Trophoblast cell (in vitro differentiated cells and primary cell): ENCODE measurements around the gene RPL36.
A peak's percentile ranks its signal among the peaks of the same experiment; 100 is the strongest.
"Not testable (repeated sequence)": the region's sequence is repeated elsewhere in the genome, so short reads cannot be mapped to it uniquely, and the experiment has no call there.

Source experiments
- DNase-seq, 2 donors: peaks; one replicate each; pipeline ENCODE4 v3.0.0-alpha.2; 2016
- H2AFZ ChIP-seq: 2 replicates; pipeline ENCODE4 v1.6.1; 2013; ENCODE audit warnings: low read length, moderate library complexity, mild to moderate bottlenecking; ENCODE audit not compliant: insufficient read depth, poor library complexity
- H2AK5ac ChIP-seq: 2 replicates; pipeline ENCODE4 v1.6.1; 2013; ENCODE audit warnings: mild to moderate bottlenecking, low read length
- H2BK120ac ChIP-seq: 2 replicates; pipeline ENCODE4 v1.6.1; 2013; ENCODE audit warnings: low read length, mild to moderate bottlenecking, moderate library complexity; ENCODE audit not compliant: insufficient read depth, poor library complexity
- H2BK12ac ChIP-seq: 2 replicates; pipeline ENCODE4 v1.6.1; 2013; ENCODE audit warnings: mild to moderate bottlenecking, low read length, moderate library complexity
- H2BK5ac ChIP-seq: 2 replicates; pipeline ENCODE4 v1.6.1; 2013; ENCODE audit warnings: low read length, low read depth, moderate library complexity, mild to moderate bottlenecking; ENCODE audit not compliant: poor library complexity
- H3K14ac ChIP-seq: 2 replicates; pipeline ENCODE4 v1.6.1; 2013; ENCODE audit warnings: mild to moderate bottlenecking, low read length
- H3K18ac ChIP-seq: 2 replicates; pipeline ENCODE4 v1.6.1; 2013; ENCODE audit warnings: mild to moderate bottlenecking, low read length
- H3K23ac ChIP-seq: 2 replicates; pipeline ENCODE4 v1.6.1; 2013; ENCODE audit warnings: low read length
- H3K27ac ChIP-seq: 2 replicates; pipeline ENCODE4 v1.5.1; 2013; ENCODE audit warnings: low read depth, mild to moderate bottlenecking, inconsistent platforms, low read length, moderate library complexity
- H3K27me3 ChIP-seq: 2 replicates; pipeline ENCODE4 v1.6.1; 2013; ENCODE audit warnings: inconsistent platforms, mild to moderate bottlenecking, low read length, moderate library complexity; ENCODE audit not compliant: insufficient read depth
- H3K36me3 ChIP-seq, 2 experiments: 1 replicate in 1 of 2; 2 replicates in 1 of 2; pipeline ENCODE4 v1.6.1; 2013; ENCODE audit warnings: low read length in 2 of 2, mild to moderate bottlenecking in 2 of 2, moderate library complexity in 1 of 2; ENCODE audit not compliant: insufficient read depth in 2 of 2, control insufficient read depth in 1 of 2
- H3K4ac ChIP-seq: 2 replicates; pipeline ENCODE4 v1.6.1; 2013; ENCODE audit warnings: low read depth, mild to moderate bottlenecking, low read length, moderate library complexity
- H3K4me1 ChIP-seq, 2 experiments: 1 replicate in 1 of 2; 2 replicates in 1 of 2; pipeline ENCODE4 v1.6.1; 2013; ENCODE audit warnings: low read length in 2 of 2, mild to moderate bottlenecking in 2 of 2, moderate library complexity in 1 of 2; ENCODE audit not compliant: insufficient read depth in 2 of 2, control insufficient read depth in 1 of 2
- H3K4me2 ChIP-seq: 2 replicates; pipeline ENCODE4 v1.6.1; 2013; ENCODE audit warnings: inconsistent platforms, mild to moderate bottlenecking, low read length, moderate library complexity
- H3K4me3 ChIP-seq: 2 replicates; pipeline ENCODE4 v1.5.1; 2013; ENCODE audit warnings: mild to moderate bottlenecking, low read depth, low read length, inconsistent platforms
- H3K79me1 ChIP-seq: one replicate; pipeline ENCODE4 v1.6.1; 2013; ENCODE audit warnings: low read length
- H3K79me2 ChIP-seq: 2 replicates; pipeline ENCODE4 v1.6.1; 2013; ENCODE audit warnings: low read length, mild to moderate bottlenecking; ENCODE audit not compliant: control insufficient read depth, insufficient read depth, poor library complexity
- H3K9ac ChIP-seq: 2 replicates; pipeline ENCODE4 v1.6.1; 2013; ENCODE audit warnings: mild to moderate bottlenecking, low read length
- H3K9me3 ChIP-seq: 2 replicates; pipeline ENCODE4 v1.6.1; 2013; ENCODE audit warnings: low read depth, mild to moderate bottlenecking, control low read depth, inconsistent platforms, low read length; ENCODE audit not compliant: insufficient read depth
- H4K12ac ChIP-seq: 2 replicates; pipeline ENCODE4 v1.6.1; 2013; ENCODE audit warnings: low read depth, mild to moderate bottlenecking, low read length, moderate library complexity
- H4K8ac ChIP-seq: 2 replicates; pipeline ENCODE4 v1.6.1; 2013; ENCODE audit warnings: low read depth, mild to moderate bottlenecking, low read length, moderate library complexity
- H4K91ac ChIP-seq: one replicate; pipeline ENCODE4 v1.6.1; 2013; ENCODE audit warnings: low read depth, mild to moderate bottlenecking, low read length, moderate library complexity
- WGBS: extraction: QIAGEN DNeasy Blood & Tissue Kit; methylation state at CpG from one replicate; pipeline ENCODE4 v1.1.7; 2013; ENCODE audit warnings: missing lambda C conversion rate; ENCODE audit not compliant: insufficient read length, insufficient coverage; ENCODE audit errors: extremely low coverage; 5-methylcytosine and 5-hydroxymethylcytosine counted together

RPL36 gene

DNA sequence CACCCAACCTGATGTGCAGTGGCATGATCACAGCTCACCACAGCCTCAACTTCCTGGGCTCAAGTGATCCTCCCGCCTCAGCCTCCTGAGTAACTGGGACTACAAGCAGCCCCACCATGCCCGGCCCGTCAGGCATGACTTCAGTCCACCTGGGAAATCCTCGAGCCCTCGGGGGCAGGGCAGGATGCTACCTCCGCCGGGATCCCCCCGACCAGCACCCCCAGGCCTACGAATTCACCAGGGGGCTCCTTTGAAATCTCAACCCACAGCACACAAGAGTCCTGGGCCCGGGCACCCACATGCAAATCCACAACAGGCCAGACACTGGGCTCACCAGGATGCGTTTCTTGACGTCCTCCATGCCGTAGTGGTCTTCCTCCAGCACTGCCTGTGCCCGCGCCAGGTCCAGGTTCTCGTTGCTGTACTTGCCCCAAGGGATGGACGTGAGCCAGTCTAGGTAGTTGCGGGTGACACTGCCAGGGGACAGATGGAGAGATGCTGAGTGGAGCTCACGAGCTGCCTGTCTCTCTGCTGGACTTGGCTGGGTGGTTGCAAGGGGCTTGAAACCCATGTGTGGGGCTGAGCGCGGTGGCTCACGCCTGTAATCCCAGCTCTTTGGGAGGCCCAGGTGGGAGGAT, 10.5 kb downstream of the RPL36 start:
- peaks cover 68 to 76% of the 10 kb centered on the region in 2 experiments for H3K36me3 ChIP-seq
- peak overlapping the region; percentile 21 for H3K4me3 ChIP-seq
- no peak overlapping the region for H3K9ac ChIP-seq
- H2BK12ac ChIP-seq: no peak overlapping the region
- H3K23ac ChIP-seq: no peak overlapping the region
- DNase-seq: no peak
- no peak overlapping the region for H4K8ac ChIP-seq
- H3K27ac ChIP-seq: no peak overlapping the region
- H3K4me2 ChIP-seq: no peak overlapping the region
- no peak overlapping the region for H4K91ac ChIP-seq
- WGBS: no CpG with 5 or more reads among the region's 22 CpGs
- H2AK5ac ChIP-seq: no peak overlapping the region
- no peak overlapping the region for H3K4ac ChIP-seq
- no peaks in the 10 kb centered on the region for H3K4me1 ChIP-seq
- peaks cover 9% of the 10 kb centered on the region for H3K9me3 ChIP-seq
- no peak overlapping the region for H4K12ac ChIP-seq
- no peaks in the 10 kb centered on the region for H3K79me1 ChIP-seq
- H3K18ac ChIP-seq: no peak overlapping the region
- H3K79me2 ChIP-seq: no peaks in the 10 kb centered on the region
- no peak overlapping the region for H3K14ac ChIP-seq
- H3K27me3 ChIP-seq: no peaks in the 10 kb centered on the region
- H2AFZ ChIP-seq: no peak overlapping the region
- H2BK120ac ChIP-seq: no peak overlapping the region
- no peak overlapping the region for H2BK5ac ChIP-seq

DNA sequence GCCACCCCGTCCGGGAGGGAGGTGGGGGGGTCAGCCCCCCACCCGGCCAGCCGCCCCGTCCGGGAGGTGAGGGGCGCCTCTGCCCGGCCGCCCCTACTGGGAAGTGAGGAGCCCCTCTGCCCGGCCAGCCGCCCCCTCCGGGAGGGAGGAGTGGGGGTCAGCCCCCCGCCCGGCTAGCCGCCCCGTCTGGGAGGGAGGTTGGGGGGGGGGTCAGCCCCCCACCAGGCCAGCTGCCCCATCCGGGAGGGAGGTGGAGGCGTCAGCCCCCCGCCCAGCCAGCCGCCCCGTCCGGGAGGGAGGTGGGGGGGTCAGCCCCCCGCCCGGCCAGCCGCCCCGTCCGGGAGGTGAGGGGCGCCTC, 11.9 kb downstream of the RPL36 start:
- not testable (repeated sequence) for H3K4ac ChIP-seq, H4K8ac ChIP-seq, H2BK5ac ChIP-seq, H3K9me3 ChIP-seq, H3K4me2 ChIP-seq, H3K27me3 ChIP-seq, H3K9ac ChIP-seq, H3K14ac ChIP-seq, H4K12ac ChIP-seq, H3K79me2 ChIP-seq, H3K79me1 ChIP-seq, DNase-seq, H3K27ac ChIP-seq, H2BK120ac ChIP-seq, H2BK12ac ChIP-seq, H4K91ac ChIP-seq, H3K4me3 ChIP-seq, H2AK5ac ChIP-seq, H3K23ac ChIP-seq, H3K18ac ChIP-seq, H3K4me1 ChIP-seq, H2AFZ ChIP-seq
- peaks cover 67 to 75% of the 10 kb centered on the region in 2 experiments for H3K36me3 ChIP-seq
- WGBS: no CpG with 5 or more reads among the region's 28 CpGs

DNA sequence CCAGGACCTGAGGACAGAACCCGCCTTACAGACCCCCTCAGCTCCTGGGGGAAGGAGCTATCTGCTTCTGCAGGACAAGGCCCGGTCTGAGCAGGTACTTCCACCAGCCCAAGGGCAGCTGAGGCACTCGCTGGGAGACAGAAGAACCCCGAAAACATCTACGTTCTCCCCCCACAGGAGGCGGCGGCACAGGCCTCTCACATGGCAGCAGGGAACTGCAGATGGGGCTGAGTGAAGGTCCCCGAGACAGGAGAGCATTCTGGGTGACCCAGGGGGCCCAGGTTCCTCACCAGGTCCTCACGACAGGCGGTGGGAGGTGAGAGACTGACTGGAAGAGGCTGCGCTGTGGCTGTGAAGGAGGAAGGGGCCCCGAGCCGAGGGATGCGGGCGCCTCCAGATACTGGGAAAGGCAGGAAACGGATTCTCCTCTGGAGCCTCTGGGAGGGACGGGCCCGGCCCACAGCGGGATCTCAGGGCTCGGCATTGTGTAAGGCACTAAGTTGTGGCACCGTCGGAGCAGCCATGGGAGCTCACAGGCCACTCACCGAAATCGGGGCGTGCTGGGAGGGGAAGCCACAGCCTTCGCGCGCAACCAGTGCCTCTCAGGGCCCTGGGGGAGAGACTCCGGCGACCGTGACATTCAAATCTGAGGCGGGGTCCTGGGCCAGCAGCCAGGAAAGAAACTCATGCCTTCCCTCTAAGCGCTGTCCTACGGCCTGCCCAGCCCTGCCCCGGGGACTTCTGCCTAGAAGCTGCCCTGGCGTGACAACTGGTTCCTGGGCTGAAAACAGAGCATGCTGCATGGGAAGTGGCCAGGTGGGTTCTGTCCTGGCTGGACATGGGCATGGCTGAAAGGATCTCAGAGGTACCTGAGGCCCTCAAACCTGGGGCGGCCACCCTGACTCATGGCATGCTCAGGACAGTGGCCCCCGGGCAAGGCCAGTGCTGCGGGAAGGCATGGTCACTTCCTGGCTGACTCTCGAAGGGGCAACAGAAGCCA, 14.0 kb downstream of the RPL36 start:
- H3K14ac ChIP-seq: no peak overlapping the region
- no peak overlapping the region for H4K91ac ChIP-seq
- H3K27me3 ChIP-seq: no peaks in the 10 kb centered on the region
- no peak overlapping the region for H3K4me2 ChIP-seq
- no peak overlapping the region for H3K23ac ChIP-seq
- no peaks in the 10 kb centered on the region for H3K79me1 ChIP-seq
- H3K27ac ChIP-seq: no peak overlapping the region
- no peak overlapping the region for H4K12ac ChIP-seq
- H3K4ac ChIP-seq: no peak overlapping the region
- H3K4me1 ChIP-seq: no peaks in the 10 kb centered on the region
- no peaks in the 10 kb centered on the region for H3K79me2 ChIP-seq
- H3K9ac ChIP-seq: no peak overlapping the region
- no peak overlapping the region for H2BK12ac ChIP-seq
- H3K9me3 ChIP-seq: peaks cover 9% of the 10 kb centered on the region
- no peak overlapping the region for H3K18ac ChIP-seq
- H2BK120ac ChIP-seq: no peak overlapping the region
- no peak overlapping the region for H3K4me3 ChIP-seq
- no peak overlapping the region for H2AK5ac ChIP-seq
- DNase-seq: no peak
- no peak overlapping the region for H2BK5ac ChIP-seq
- no peak overlapping the region for H4K8ac ChIP-seq
- H3K36me3 ChIP-seq: peaks cover 70 to 79% of the 10 kb centered on the region in 2 experiments
- no CpG with 5 or more reads among the region's 40 CpGs for WGBS
- no peak overlapping the region for H2AFZ ChIP-seq

DNA sequence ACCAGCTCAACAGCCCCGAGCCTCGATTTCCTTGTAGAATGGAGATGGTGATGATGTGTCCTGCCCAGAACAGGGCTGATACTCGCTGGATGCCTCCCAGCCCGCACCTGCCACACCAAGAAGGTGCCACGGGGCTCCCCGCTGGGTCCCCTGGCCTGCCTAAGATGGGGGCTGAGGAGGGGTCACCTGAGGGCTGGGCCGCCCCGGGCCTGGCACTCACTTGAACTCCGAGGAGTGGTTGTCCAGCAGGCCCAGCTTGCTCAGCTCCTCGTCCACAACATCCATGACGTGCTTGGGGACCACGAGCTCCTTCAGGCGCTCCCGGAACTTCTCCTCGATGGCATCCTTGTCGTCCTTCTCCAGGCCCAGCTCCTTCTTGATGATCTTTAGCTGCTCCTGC, 15.5 kb downstream of the RPL36 start:
- H4K8ac ChIP-seq: no peak overlapping the region
- H3K18ac ChIP-seq: no peak overlapping the region
- H3K79me2 ChIP-seq: no peaks in the 10 kb centered on the region
- peaks cover 9% of the 10 kb centered on the region for H3K9me3 ChIP-seq
- no peak overlapping the region for H2BK12ac ChIP-seq
- no peak overlapping the region for H3K4me2 ChIP-seq
- H3K4ac ChIP-seq: no peak overlapping the region
- no peak overlapping the region for H2BK120ac ChIP-seq
- H2BK5ac ChIP-seq: no peak overlapping the region
- no peak overlapping the region for H3K23ac ChIP-seq
- no peaks in the 10 kb centered on the region for H3K27me3 ChIP-seq
- H3K27ac ChIP-seq: no peak overlapping the region
- H3K79me1 ChIP-seq: no peaks in the 10 kb centered on the region
- no peak overlapping the region for H3K4me3 ChIP-seq
- no peak for DNase-seq
- no peak overlapping the region for H2AK5ac ChIP-seq
- H3K4me1 ChIP-seq: no peaks in the 10 kb centered on the region
- no peak overlapping the region for H3K14ac ChIP-seq
- no peak overlapping the region for H2AFZ ChIP-seq
- peaks cover 71 to 75% of the 10 kb centered on the region in 2 experiments for H3K36me3 ChIP-seq
- WGBS: no CpG with 5 or more reads among the region's 16 CpGs
- H3K9ac ChIP-seq: no peak overlapping the region
- H4K91ac ChIP-seq: no peak overlapping the region
- H4K12ac ChIP-seq: peak overlapping the region; percentile 18
